Measurements from ENCODE around the gene MED27.

The MED27 gene

GRCh38 chr9:131918481-131918880, 161.2 kb downstream of the MED27 start:
- no peak for TF ChIP-seq ZNF274 (IDR thresholded peaks at IDR 0.05; ENCODE audit: low read depth, low read length)
- no peak overlapping the region for H3K4me3 ChIP-seq (ENCODE audit: low read length)

- no peak overlapping the region for H3K4me3 ChIP-seq (ENCODE audit: low read length)
- no peak for TF ChIP-seq ZNF274 (IDR thresholded peaks at IDR 0.05; ENCODE audit: low read depth, low read length)
These were observed 162.7 kb downstream of the MED27 start for GRCh38 chr9:131917009-131917408.

GRCh38 chr9:131915181-131915580, 164.5 kb downstream of the MED27 start:
- no peak for TF ChIP-seq ZNF274 (IDR thresholded peaks at IDR 0.05; ENCODE audit: low read depth, low read length)

GRCh38 chr9:131912671-131913070, 167.0 kb downstream of the MED27 start:
- no peak for TF ChIP-seq ZNF274 (IDR thresholded peaks at IDR 0.05; ENCODE audit: low read depth, low read length)
- H3K4me3 ChIP-seq (ENCODE audit: low read length) = no peak overlapping the region

More at GRCh38 chr9:131915181-131915580, 164.5 kb downstream of the MED27 start:
- no peak overlapping the region for H3K4me3 ChIP-seq (ENCODE audit: low read length)

- H3K4me3 ChIP-seq (ENCODE audit: low read length) = no peak overlapping the region
- no peak for TF ChIP-seq ZNF274 (IDR thresholded peaks at IDR 0.05; ENCODE audit: low read depth, low read length)
These were observed 167.6 kb downstream of the MED27 start for GRCh38 chr9:131912069-131912468.

- TF ChIP-seq ZNF274 (IDR thresholded peaks at IDR 0.05; ENCODE audit: low read depth, low read length) = no peak
These were observed 169.1 kb downstream of the MED27 start for GRCh38 chr9:131910572-131910971.

GRCh38 chr9:131905144-131905543, 174.5 kb downstream of the MED27 start:
- no peak overlapping the region for H3K4me3 ChIP-seq (ENCODE audit: low read length)
- no peak for TF ChIP-seq ZNF274 (IDR thresholded peaks at IDR 0.05; ENCODE audit: low read depth, low read length)

More at GRCh38 chr9:131910572-131910971, 169.1 kb downstream of the MED27 start:
- no peak overlapping the region for H3K4me3 ChIP-seq (ENCODE audit: low read length)

- TF ChIP-seq ZNF274 (IDR thresholded peaks at IDR 0.05; ENCODE audit: low read depth, low read length) = no peak
- H3K4me3 ChIP-seq (ENCODE audit: low read length) = no peak overlapping the region
These were observed 180.1 kb downstream of the MED27 start for GRCh38 chr9:131899296-131900228.

GRCh38 chr9:131892902-131893500, 186.7 kb downstream of the MED27 start:
- no peak overlapping the region for H3K4me3 ChIP-seq (ENCODE audit: low read length)
- no peak for TF ChIP-seq ZNF274 (IDR thresholded peaks at IDR 0.05; ENCODE audit: low read depth, low read length)

- no peak for TF ChIP-seq ZNF274 (IDR thresholded peaks at IDR 0.05; ENCODE audit: low read depth, low read length)
- no peak overlapping the region for H3K4me3 ChIP-seq (ENCODE audit: low read length)
These were observed 187.4 kb downstream of the MED27 start for GRCh38 chr9:131892162-131892707.

GRCh38 chr9:131891598-131891997, 188.1 kb downstream of the MED27 start:
- no peak for TF ChIP-seq ZNF274 (IDR thresholded peaks at IDR 0.05; ENCODE audit: low read depth, low read length)
- H3K4me3 ChIP-seq (ENCODE audit: low read length) = no peak overlapping the region

GRCh38 chr9:131889437-131890251, 190.0 kb downstream of the MED27 start:
- H3K4me3 ChIP-seq (ENCODE audit: low read length) = no peak overlapping the region
- TF ChIP-seq ZNF274 (IDR thresholded peaks at IDR 0.05; ENCODE audit: low read depth, low read length) = no peak

GRCh38 chr9:131888923-131889322, 190.7 kb downstream of the MED27 start:
- TF ChIP-seq ZNF274 (IDR thresholded peaks at IDR 0.05; ENCODE audit: low read depth, low read length) = no peak
- no peak overlapping the region for H3K4me3 ChIP-seq (ENCODE audit: low read length)

- TF ChIP-seq ZNF274 (IDR thresholded peaks at IDR 0.05; ENCODE audit: low read depth, low read length) = no peak
- no peak overlapping the region for H3K4me3 ChIP-seq (ENCODE audit: low read length)
These were observed 192.0 kb downstream of the MED27 start for GRCh38 chr9:131887680-131888079.

Data from GM08714 (cell line).